ENCODE data around the gene ACTN4.

The ACTN4 gene

GRCh38 chr19:38635483-38636399 lies 11.7 kb upstream of the ACTN4 start:
- DNase-seq (ENCODE audit: low read depth, low spot score): no peak

GRCh38 chr19:38638461-38638860 lies 9.0 kb upstream of the ACTN4 start:
- no peak for DNase-seq (ENCODE audit: low read depth, low spot score)

GRCh38 chr19:38639679-38640078 lies 7.8 kb upstream of the ACTN4 start:
- DNase-seq (ENCODE audit: low read depth, low spot score): no peak

GRCh38 chr19:38640368-38640767 lies 7.1 kb upstream of the ACTN4 start:
- no peak for DNase-seq (ENCODE audit: low read depth, low spot score)

- DNase-seq (ENCODE audit: low read depth, low spot score): no peak
These were observed 5.3 kb upstream of the ACTN4 start for GRCh38 chr19:38642176-38642575.

GRCh38 chr19:38644719-38645118 lies 2.7 kb upstream of the ACTN4 start:
- no peak for DNase-seq (ENCODE audit: low read depth, low spot score)

- no peak for DNase-seq (ENCODE audit: low read depth, low spot score)
These were observed 718 bp downstream of the ACTN4 start for GRCh38 chr19:38647966-38648768.

GRCh38 chr19:38648769-38649304 lies 1.4 kb downstream of the ACTN4 start:
- DNase-seq (ENCODE audit: low read depth, low spot score): no peak

- no peak for DNase-seq (ENCODE audit: low read depth, low spot score)
These were observed 2.1 kb downstream of the ACTN4 start for GRCh38 chr19:38649305-38650171.

GRCh38 chr19:38650172-38650775 lies 2.8 kb downstream of the ACTN4 start:
- DNase-seq (ENCODE audit: low read depth, low spot score): no peak

- no peak for DNase-seq (ENCODE audit: low read depth, low spot score)
These were observed 3.6 kb downstream of the ACTN4 start for GRCh38 chr19:38650911-38651584.

- DNase-seq (ENCODE audit: low read depth, low spot score): no peak
These were observed 5.7 kb downstream of the ACTN4 start for GRCh38 chr19:38653028-38653571.

- DNase-seq (ENCODE audit: low read depth, low spot score): no peak
These were observed 7.2 kb downstream of the ACTN4 start for GRCh38 chr19:38654628-38655055.

GRCh38 chr19:38655148-38655824 lies 7.8 kb downstream of the ACTN4 start:
- DNase-seq (ENCODE audit: low read depth, low spot score): no peak

GRCh38 chr19:38656171-38656981 lies 8.9 kb downstream of the ACTN4 start:
- DNase-seq (ENCODE audit: low read depth, low spot score): no peak

- DNase-seq (ENCODE audit: low read depth, low spot score): no peak
These were observed 10.3 kb downstream of the ACTN4 start for GRCh38 chr19:38657633-38658222.

GRCh38 chr19:38658462-38659306 lies 11.2 kb downstream of the ACTN4 start:
- DNase-seq (ENCODE audit: low read depth, low spot score): no peak
